ENCODE measurements around the gene CGB7. TPM values are rescaled to one million over a fixed set of nuclear protein-coding genes. Genes with fewer than 3 reads are reported as not detected.
A peak's percentile ranks its signal among the peaks of the same experiment; 100 is the strongest.
"Not testable (repeated sequence)": the region's sequence is repeated elsewhere in the genome, so short reads cannot be mapped to it uniquely, and the experiment has no call there.

The CGB7 gene
- total and polyA plus RNA-seq, 2 experiments from 2014 or later, result 0.54 to 2.2 TPM

DNA sequence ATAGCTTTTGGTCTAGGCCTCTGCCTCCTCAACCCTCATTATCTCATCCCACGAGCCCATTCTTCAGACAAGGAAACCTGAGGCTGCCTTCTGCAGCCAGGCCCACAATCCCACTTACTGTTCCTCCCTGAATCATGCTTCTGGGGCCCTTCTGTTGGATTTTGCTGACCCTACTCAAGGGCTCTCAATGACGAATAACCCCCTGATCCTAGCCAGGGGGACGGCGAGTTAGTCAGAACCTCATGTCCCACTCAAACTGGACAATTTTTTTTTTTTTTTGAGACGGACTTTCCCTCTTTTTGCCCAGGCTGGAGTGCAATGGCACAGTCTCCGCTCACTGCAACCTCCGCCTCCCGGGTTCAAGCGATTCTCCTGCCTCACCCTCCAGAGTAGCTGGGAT is 35.4 kb downstream of the CGB7 start:
- Histone ChIP-seq H3K79me2 (ENCODE audit: insufficient read depth) (no peaks in the 10 kb centered on the region), H4K20me1 (ENCODE audit: insufficient read depth) (no peaks in the 10 kb centered on the region), H2AFZ (no peak overlapping the region), H3F3A (ENCODE audit: insufficient read depth) (no peaks in the 10 kb centered on the region), H3K4me2 (ENCODE audit: unreplicated experiment) (no peak overlapping the region), H3K4me1 (ENCODE audit: insufficient read depth) (peaks cover 9% of the 10 kb centered on the region), H3K36me3 (ENCODE audit: low read depth) (no peaks in the 10 kb centered on the region), H3K27me3 (replicated peaks; ENCODE audit: insufficient read depth) (no peaks in the 10 kb centered on the region), H3K27ac (no peak overlapping the region), H3K9ac (no peak overlapping the region), H3K9me3 (ENCODE audit: low read depth) (no peaks in the 10 kb centered on the region), H3K9me2 (ENCODE audit: insufficient read depth) (no peaks in the 10 kb centered on the region), H3K4me3 (no peak overlapping the region)
- TF ChIP-seq EZH2phosphoT487 (IDR thresholded peaks at IDR 0.05; ENCODE audit: insufficient read depth, low read depth), result no peak
- no peak for TF ChIP-seq EZH2 (IDR thresholded peaks at IDR 0.05; ENCODE audit: insufficient read depth, poor library complexity, severe bottlenecking)
- no peak for DNase-seq
- WGBS, 2 experiments (ENCODE audit: low coverage in 1 of 2, low lambda C conversion rate in 2 of 2, missing lambda C conversion rate in 2 of 2), result 86 to 88% methylated on average over 9 of the region's 9 CpGs
- in situ Hi-C loops (cut with MboI), result no loop called here

DNA sequence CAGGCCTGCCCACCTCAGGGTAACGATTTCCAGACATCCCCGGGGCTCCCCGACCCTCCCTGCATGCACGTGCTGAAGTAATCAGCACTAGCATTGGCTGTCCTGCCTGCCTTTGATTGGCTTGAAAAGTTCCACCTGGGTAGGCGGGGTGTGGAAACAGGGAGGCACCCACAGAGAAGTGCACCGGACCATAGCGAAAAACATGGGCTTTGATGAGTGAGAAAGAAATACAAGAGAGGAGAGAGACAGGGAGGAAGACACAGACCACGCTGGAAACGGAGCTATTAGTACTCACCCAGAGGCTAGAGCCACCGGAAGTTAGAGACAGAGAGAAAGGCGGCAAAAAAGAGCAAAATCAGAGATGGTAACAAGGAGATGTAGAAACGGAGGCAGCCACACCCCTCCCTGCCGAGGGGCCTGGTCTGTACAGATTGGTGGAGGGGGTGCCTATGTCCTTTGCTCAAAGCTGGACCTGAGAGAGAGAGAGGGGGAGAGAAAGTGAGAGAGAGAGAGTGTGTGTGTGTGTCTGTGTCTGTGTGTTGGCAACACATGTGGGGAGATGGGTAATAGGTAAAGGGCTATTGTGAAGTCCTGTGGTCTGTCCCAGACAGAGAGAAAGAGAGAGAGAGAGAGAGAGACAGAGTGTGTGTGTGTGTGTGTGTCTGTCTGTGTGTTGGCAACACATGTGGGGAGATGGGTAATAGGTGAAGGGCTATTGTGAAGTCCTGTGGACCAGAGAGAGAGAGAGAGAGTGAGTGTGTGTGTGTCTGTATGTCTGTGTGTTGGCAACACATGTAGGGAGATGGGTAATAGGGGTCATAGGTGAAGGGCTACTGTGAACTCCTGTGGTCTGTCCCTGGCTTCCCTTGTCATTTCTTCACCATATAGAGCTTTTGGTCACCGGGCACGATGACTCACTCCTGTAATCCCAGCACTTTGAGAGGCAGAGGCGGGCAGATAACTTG is 36.3 kb downstream of the CGB7 start:
- peaks cover 9% of the 10 kb centered on the region for H3K4me1 ChIP-seq (ENCODE audit: insufficient read depth)
- no peak for TF ChIP-seq EZH2 (IDR thresholded peaks at IDR 0.05; ENCODE audit: insufficient read depth, poor library complexity, severe bottlenecking)
- H3F3A ChIP-seq (ENCODE audit: insufficient read depth), result no peaks in the 10 kb centered on the region
- H3K9ac ChIP-seq, result no peak overlapping the region
- H3K27me3 ChIP-seq (replicated peaks; ENCODE audit: insufficient read depth), result no peaks in the 10 kb centered on the region
- H4K20me1 ChIP-seq (ENCODE audit: insufficient read depth), result no peaks in the 10 kb centered on the region
- H3K79me2 ChIP-seq (ENCODE audit: insufficient read depth), result no peaks in the 10 kb centered on the region
- no peak overlapping the region for H2AFZ ChIP-seq
- no peaks in the 10 kb centered on the region for H3K9me2 ChIP-seq (ENCODE audit: insufficient read depth)
- no peak overlapping the region for H3K4me2 ChIP-seq (ENCODE audit: unreplicated experiment)
- peak; percentile 42 for DNase-seq
- H3K4me3 ChIP-seq, result no peak overlapping the region
- WGBS, 2 experiments (ENCODE audit: low coverage in 1 of 2, low lambda C conversion rate in 2 of 2, missing lambda C conversion rate in 2 of 2), result 50 to 51% methylated on average over 16 of the region's 16 CpGs
- H3K36me3 ChIP-seq (ENCODE audit: low read depth), result no peaks in the 10 kb centered on the region
- H3K9me3 ChIP-seq (ENCODE audit: low read depth), result no peaks in the 10 kb centered on the region
- in situ Hi-C loops (cut with MboI), result no loop called here
- no peak overlapping the region for H3K27ac ChIP-seq

GRCh38 chr19:49020342-49020741 is 37.2 kb downstream of the CGB7 start:
- Histone ChIP-seq H3K4me2 (ENCODE audit: unreplicated experiment) (no peak overlapping the region), H2AFZ (no peak overlapping the region), H3K79me2 (ENCODE audit: insufficient read depth) (no peaks in the 10 kb centered on the region), H3K9me2 (ENCODE audit: insufficient read depth) (no peaks in the 10 kb centered on the region), H3K9ac (no peak overlapping the region), H3K4me1 (ENCODE audit: insufficient read depth) (peaks cover 9% of the 10 kb centered on the region), H3F3A (ENCODE audit: insufficient read depth) (no peaks in the 10 kb centered on the region), H3K36me3 (ENCODE audit: low read depth) (no peaks in the 10 kb centered on the region), H3K27ac (no peak overlapping the region), H3K27me3 (replicated peaks; ENCODE audit: insufficient read depth) (no peaks in the 10 kb centered on the region), H4K20me1 (ENCODE audit: insufficient read depth) (no peaks in the 10 kb centered on the region), H3K9me3 (ENCODE audit: low read depth) (no peaks in the 10 kb centered on the region), H3K4me3 (no peak overlapping the region)
- WGBS, 2 experiments (ENCODE audit: low coverage in 1 of 2, low lambda C conversion rate in 2 of 2, missing lambda C conversion rate in 2 of 2), result 51 to 60% methylated on average over 11 of the region's 11 CpGs
- no peak for TF ChIP-seq EZH2 (IDR thresholded peaks at IDR 0.05; ENCODE audit: insufficient read depth, poor library complexity, severe bottlenecking)
- TF ChIP-seq EZH2phosphoT487 (IDR thresholded peaks at IDR 0.05; ENCODE audit: insufficient read depth, low read depth), result no peak
- in situ Hi-C loops (cut with MboI), result no loop called here
- no peak for DNase-seq

DNA sequence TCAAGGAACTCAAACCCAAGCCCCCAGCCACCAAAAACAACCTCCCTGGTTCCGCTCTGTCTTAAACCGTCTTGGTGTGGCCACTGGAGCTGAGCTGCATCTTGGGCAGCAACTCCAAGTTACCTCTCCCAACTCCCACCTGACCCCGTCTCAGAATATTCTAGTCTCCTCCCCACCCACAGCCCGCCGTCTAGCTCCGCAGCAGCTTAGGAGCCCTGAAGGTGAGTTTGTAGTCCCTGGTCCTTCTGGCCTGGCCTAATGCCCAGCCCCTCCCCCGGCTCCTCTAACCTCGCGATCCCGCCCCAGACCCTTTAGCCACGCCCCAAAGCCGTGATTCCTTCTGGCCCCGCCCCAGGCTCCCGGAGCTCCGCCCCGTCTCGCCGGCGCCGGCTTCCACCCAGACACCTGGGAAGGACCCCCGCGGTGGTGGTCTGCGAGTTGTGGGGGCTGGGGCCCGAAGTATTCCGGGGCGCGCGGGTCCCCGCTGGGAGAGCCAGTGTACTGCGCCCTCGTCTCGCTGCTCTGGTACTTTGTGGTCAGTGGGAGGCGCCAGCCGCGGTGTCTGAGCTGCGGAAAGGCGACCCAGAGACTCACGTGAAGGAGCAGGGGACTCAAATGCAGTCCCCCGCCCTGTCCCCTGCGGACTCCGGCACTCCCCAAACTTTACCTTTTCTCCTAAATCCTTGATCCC is 38.2 kb downstream of the CGB7 start:
- H3K4me2 ChIP-seq (ENCODE audit: unreplicated experiment), result peak overlapping the region; percentile 87
- H4K20me1 ChIP-seq (ENCODE audit: insufficient read depth), result no peaks in the 10 kb centered on the region
- no peaks in the 10 kb centered on the region for H3K27me3 ChIP-seq (replicated peaks; ENCODE audit: insufficient read depth)
- H3K36me3 ChIP-seq (ENCODE audit: low read depth), result no peaks in the 10 kb centered on the region
- no peaks in the 10 kb centered on the region for H3K9me3 ChIP-seq (ENCODE audit: low read depth)
- WGBS, 2 experiments (ENCODE audit: low coverage in 1 of 2, low lambda C conversion rate in 2 of 2, missing lambda C conversion rate in 2 of 2), result 3 to 4% methylated on average over 31 to 41 of the region's 41 CpGs
- no peaks in the 10 kb centered on the region for H3K9me2 ChIP-seq (ENCODE audit: insufficient read depth)
- peak overlapping the region; percentile 71 for H2AFZ ChIP-seq
- H3K4me3 ChIP-seq, result peak overlapping the region; percentile 75
- in situ Hi-C loops (cut with MboI), result no loop called here
- peak; percentile 77 for DNase-seq
- H3K9ac ChIP-seq, result peak overlapping the region; percentile 19; the same call in 1 of the 2 replicates
- no peaks in the 10 kb centered on the region for H3K79me2 ChIP-seq (ENCODE audit: insufficient read depth)
- H3K27ac ChIP-seq, result no peak overlapping the region
- H3K4me1 ChIP-seq (ENCODE audit: insufficient read depth), result peaks cover 9% of the 10 kb centered on the region
- TF ChIP-seq EZH2 (IDR thresholded peaks at IDR 0.05; ENCODE audit: insufficient read depth, poor library complexity, severe bottlenecking) (no peak), EZH2phosphoT487 (IDR thresholded peaks at IDR 0.05; ENCODE audit: insufficient read depth, low read depth) (no peak)
- H3F3A ChIP-seq (ENCODE audit: insufficient read depth), result no peaks in the 10 kb centered on the region

GRCh38 chr19:49018388-49019241 is 38.9 kb downstream of the CGB7 start:
- in situ Hi-C loops (cut with MboI); H3K79me2 ChIP-seq (ENCODE audit: insufficient read depth); H3K27ac ChIP-seq; H3K27me3 ChIP-seq (replicated peaks; ENCODE audit: insufficient read depth); H3K9me2 ChIP-seq (ENCODE audit: insufficient read depth); H3K4me1 ChIP-seq (ENCODE audit: insufficient read depth); H4K20me1 ChIP-seq (ENCODE audit: insufficient read depth); H3K9me3 ChIP-seq (ENCODE audit: low read depth); H3K36me3 ChIP-seq (ENCODE audit: low read depth); H3F3A ChIP-seq (ENCODE audit: insufficient read depth): not testable (repeated sequence)
- H3K4me2 ChIP-seq (ENCODE audit: unreplicated experiment), result peak overlapping the region; percentile 87
- H2AFZ ChIP-seq, result peak overlapping the region; percentile 71
- H3K4me3 ChIP-seq, result peak overlapping the region; percentile 75
- H3K9ac ChIP-seq, result peak overlapping the region; percentile 28
- peak; percentile 19 for DNase-seq
- 16 to 17% methylated on average over 39 to 50 of the region's 50 CpGs for WGBS, 2 experiments (ENCODE audit: low coverage in 1 of 2, low lambda C conversion rate in 2 of 2, missing lambda C conversion rate in 2 of 2)
